ENCODE measurements around the gene OMP.

Gene OMP

DNA sequence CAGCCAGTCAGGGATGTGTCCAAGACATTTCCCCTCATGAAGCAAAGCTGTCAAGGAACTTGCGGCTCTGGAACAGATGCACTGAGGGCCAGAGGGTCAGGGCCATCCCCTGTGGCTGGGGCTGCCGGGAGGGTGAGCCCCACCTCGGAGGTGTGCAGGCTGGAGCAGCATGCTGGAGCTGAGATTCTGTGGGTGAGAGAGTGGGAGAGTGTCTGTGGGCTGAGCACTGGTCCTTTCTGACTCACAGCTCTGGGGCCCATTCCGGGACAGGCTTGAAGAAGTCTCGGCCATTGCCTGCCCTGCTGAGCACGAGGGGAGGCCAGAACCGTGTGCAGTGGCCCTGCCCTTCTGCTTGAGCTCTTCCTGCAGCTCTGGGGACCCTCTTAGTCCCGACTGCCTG, 2.1 kb downstream of the OMP start:
- DNase-seq (ENCODE audit: low spot score), result no peak

DNA sequence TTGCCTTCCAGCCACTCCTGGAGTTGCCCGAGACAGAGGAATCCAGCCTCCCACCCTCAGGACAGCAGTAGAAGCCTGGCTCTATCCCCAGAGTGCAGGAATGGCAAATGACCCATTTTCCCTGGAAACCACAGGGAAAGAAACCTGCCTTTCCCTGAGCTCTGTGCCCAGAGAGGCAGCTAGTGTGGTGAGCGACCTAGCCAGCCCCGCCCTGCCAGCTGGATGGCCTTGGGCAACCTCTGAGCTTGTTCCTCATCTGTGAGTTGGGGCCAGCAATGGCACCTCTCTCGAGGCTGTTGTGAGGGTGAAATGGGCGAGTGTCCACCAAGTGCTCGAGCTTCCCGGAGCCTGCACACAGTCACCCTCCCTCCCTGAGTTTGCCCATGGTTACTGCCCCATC, 3.7 kb downstream of the OMP start:
- DNase-seq (ENCODE audit: low spot score), result peak; percentile 57

DNA sequence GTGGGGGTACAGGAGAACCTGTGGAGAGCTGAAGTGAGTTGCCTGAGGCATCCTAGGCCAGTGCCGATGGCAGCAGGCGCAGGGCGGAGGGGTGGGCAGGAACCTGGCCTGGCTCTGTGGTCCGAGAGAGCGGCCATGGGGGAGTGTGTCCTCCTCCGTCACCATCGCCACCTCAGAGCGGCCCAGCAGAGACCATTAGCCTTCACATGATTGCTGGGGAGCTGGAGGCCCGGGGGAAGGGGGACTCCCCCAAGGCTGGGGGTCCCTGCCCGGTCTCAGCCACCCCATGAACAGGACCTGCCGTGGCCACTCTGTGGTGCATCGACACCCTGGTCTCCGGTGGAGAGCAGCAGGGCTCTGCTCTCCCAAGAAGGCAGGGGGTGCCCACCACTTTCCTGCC, 4.1 kb downstream of the OMP start:
- no peak for DNase-seq (ENCODE audit: low spot score)

DNA sequence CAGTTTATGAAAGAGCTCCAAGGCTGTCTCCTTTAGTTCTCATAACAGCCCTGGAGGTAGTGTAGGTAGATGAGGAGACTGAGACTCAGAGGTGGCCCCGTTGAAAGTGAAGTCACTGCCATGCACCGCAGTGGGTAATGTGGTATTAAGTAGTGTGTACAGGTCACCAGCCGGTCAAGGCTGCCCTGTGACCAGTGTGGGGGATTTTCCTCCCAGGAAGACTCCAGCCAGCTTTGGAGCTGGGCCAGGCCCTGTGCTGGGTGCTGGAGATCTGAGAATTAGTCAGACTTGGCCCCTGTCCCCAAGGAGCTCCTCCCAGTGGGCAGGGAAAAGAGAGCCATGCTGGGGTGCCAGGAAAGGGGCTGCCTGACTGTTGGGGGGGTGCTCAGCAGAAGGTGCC, 5.3 kb downstream of the OMP start:
- DNase-seq (ENCODE audit: low spot score), result no peak

DNA sequence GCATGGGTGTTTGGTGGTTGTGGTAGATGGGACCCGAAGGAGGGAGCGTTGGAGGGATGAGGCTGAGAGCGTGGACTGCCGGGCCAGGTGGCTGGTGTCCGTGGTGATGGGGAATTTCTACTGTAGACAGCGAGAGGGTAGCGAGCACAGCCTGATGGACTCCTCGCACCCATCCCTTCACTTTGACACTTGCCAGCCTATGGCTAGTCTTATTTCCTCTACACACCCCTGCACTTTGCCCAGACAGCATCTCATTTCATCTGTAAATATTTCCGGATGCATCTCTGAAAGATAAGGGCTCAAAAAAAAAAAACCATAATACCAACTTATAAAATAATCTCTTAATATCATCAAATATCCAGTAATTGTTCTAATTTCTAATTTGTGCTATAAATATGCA, 5.8 kb downstream of the OMP start:
- no peak for DNase-seq (ENCODE audit: low spot score)

DNA sequence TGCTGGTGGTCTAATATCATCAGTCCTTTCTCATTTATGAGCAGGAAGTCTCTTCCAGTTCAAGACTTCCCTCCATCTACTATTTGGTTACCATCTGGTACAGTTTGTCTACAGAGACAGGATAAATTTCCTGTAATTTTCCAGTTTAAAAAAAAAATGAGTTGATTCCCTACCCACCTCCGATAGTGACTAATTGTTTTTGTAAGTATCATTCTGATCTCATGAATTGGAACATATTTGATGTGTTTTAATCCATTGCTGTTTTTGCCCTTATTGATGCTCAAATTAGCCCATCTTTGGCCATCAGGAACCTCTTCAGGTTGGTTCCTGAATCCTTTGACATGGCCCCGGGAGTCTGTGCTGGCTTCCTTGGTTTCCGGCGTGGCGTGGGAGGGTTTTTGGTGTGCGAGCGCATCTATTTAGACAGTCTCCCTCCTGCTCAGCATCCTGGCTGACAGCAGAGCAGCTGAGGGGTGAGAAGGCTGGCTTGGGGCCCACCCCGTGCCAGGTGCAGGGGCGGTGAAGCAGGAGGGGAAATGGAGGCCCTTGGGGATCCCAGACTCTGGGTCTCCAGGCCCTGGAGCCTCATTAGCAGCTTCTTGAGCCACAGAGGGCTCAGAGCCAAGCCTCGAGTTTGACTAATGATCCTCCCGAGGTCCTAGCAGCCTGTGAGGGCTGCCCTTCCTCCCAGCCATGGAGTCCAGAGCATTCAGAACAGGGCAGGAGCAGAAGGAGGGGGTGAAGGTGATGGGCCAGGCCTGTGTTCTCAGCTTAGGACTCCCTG, 6.8 kb downstream of the OMP start:
- peak; percentile 35 for DNase-seq (ENCODE audit: low spot score)

DNA sequence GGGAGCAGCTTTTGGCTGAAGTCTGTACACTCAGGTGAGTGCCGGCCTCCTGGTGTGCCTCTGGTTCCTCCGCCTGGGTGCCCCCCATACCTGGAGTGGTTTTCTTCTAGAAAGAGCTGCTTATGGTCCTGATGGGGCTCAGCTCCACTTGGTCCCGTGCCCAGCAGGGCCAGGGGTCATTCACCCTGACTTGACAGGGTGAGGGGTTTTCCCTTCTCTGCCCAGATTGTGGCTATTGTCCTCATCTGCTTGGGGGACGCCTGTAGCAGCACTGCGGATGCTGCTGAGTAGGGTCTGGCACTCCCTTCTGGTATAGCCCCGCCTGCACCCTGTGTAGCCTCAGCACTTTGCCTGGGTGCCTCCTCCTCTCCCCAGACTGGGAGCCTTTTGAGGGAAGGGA, 8.2 kb downstream of the OMP start:
- DNase-seq (ENCODE audit: low spot score), result no peak

DNA sequence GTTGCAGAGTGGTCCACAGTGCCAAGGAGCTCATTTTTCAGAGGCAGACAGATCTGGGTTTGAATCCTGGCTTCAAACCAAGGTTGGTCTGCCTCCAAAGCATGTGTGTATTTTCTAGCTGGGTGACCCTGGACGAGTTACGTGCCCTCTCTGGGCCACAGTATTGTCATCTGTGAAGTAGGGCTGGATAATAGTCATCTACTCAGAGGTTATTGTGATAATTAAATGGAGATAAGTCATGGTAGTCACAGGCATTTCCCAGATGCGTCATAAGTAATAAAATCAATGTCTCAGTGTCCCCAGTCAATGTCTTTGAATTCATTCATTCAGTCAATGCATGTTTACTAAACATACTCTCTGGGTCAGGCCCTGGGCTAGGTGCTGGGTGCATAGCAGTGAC, 8.6 kb downstream of the OMP start:
- DNase-seq (ENCODE audit: low spot score), result no peak

DNA sequence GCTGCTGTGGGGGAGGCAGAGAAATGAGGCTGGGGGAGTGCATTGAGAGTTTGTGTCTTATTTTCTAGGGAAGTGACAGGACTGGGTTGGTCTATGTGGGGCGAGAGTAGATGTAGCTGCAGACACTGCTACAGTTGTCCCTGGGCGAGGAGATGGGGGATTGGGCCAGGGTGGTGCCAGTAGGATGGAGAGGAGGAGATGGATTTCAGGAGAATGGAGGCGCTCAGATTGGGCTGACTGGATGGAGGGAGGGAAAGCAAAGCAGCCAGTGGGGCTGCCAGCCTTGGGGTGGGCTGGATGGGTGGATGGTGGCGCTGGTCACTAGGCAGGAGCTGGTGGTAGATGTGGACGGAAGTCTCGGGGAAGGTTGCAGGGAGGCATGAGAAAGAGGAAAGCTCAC, 9.3 kb downstream of the OMP start:
- DNase-seq (ENCODE audit: low spot score), result no peak

DNA sequence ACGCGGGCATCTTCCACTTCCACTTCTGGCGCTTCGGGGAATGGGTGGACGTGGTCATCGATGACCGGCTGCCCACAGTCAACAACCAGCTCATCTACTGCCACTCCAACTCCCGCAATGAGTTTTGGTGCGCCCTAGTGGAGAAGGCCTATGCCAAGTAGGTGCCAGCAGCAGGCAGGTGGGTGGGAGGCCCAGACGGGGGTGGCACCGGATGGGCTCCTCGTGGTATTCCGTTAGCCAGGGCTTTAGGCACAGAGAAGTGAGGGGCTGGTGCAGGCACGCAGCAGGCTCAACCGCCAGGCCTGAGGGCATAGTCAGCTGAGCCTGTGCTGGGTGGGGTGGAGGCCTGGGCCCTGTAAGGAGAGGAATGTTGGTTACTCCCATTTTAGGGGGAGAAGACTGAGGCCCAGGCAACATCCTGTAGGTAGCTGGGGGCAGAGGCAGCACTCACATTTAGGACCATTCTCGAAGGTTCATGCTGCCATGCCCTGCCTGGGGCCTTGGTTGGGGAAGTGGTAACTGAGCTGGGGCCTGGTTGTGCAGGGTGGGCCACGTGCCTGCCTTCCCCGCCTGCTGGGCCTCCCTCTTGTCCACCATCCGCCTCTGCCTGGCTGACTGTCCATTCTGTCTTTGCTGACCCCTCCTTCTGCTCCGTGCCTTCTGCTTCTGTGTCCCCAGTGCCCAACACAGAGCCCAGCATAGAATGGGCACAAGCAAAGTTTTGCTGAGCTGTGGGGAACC, 10.2 kb downstream of the OMP start:
- no peak for DNase-seq (ENCODE audit: low spot score)

DNA sequence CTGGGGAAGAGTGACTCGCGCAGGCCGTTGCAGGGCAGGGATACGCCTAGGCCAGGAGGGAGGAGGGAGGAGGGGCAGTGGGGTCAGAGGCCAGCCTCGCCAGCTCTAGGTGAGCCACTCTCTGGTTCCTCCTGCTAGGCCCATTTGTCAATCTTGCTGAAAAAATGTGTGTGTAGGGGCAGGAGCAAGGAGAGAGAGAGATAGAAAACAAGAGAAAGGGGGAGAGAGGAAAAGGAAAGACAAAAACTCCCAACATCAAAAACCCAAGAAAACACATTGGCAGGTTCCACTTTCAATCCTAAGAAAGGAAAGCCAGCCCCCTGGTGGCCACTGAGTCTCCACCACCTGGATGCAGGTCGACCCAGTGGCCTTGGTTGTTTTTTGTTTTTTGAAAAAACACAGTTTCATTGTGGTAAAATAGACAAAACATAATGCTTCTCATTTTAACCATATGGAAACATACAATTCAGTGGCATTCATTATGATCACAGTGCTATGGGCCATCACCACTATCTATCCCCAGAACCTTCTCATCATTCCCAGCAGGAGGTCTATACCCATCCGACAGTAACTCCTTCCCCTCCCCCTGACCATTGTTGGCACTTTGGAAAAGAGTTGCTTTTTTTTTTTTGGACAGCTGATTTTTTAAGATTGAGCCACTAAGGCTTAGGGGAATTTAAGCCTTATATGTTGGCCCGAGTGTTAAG, 10.9 kb downstream of the OMP start:
- no peak for DNase-seq (ENCODE audit: low spot score)

DNA sequence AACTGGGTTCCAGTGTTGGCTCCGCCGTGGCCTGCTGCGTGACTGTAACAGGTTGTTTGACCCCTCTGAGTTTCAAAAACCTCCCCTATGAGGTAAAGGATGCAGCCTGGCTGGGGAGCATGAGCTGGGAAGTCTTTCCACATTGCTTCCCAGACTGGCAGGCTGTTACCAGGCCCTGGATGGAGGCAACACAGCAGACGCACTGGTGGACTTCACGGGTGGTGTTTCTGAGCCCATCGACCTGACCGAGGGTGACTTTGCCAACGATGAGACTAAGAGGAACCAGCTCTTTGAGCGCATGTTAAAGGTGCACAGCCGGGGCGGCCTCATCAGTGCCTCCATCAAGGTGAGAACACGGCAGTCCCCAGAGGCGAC, 11.4 kb downstream of the OMP start:
- no peak for DNase-seq (ENCODE audit: low spot score)

DNA sequence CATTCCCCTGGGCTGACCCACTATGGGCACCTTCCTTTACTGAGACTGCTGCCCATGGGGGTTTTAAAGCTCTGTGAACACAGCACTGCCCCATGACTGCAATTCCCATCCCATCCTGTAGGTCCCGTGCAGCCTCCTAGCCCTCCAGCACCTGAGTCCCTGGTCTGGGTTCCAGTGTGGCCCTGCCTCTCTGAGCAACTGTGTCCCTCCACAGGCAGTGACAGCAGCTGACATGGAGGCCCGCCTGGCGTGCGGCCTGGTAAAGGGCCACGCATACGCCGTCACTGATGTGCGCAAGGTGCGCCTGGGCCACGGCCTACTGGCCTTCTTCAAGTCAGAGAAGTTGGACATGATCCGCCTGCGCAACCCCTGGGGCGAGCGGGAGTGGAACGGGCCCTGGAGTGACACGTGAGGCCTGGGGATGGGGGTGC, 12.6 kb downstream of the OMP start:
- no peak for DNase-seq (ENCODE audit: low spot score)

DNA sequence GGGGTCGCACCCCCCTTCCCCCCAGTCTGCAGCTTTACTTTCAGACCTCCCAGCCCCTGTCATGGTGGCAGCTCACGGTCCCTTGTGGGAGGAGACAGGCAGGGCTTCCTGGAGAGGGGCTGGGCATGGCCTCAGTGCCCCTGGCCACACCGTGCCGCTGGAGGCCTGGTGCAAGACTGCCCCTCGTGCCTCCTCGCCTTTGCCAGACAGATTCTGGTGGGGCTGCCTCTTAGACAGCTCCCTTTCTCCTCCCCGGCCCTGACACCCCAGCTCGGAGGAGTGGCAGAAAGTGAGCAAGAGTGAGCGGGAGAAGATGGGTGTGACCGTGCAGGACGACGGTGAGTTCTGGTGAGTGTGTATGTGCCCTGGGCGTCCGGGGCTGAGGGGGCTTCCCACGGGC, 13.3 kb downstream of the OMP start:
- DNase-seq (ENCODE audit: low spot score), result no peak

DNA sequence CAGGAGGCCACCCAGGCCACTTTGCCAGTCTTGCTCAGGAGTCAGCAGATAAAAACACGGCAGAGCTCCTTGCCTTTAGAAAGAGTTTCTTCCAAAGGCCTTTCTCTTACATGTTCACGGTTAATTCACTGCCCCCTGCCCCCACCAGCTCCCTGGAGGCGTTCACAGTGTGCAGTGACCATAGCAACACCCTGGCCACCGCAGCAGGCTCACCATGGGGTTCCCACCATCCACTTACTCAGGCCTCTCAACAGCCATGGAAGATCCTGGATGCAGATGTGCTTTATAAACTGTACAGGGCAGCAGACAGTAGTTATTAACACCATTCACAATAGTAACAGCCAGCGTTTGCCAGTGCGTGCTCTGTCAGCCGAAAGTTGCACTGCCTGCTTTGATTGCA, 14.9 kb downstream of the OMP start:
- no peak for DNase-seq (ENCODE audit: low spot score)

DNA sequence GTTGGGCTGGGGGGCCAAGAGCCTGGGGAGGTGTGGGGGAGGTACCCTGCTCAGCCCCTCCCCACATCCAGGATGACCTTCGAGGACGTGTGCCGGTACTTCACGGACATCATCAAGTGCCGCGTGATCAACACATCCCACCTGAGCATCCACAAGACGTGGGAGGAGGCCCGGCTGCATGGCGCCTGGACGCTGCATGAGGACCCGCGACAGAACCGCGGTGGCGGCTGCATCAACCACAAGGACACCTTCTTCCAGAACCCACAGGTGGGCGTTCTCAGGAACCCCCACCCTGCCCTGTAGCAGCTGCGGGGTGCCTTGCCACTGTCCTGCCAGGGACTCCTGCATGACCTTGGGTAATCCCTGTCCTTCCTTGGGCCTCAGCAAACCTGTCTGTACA, 15.4 kb downstream of the OMP start:
- no peak for DNase-seq (ENCODE audit: low spot score)

DNA sequence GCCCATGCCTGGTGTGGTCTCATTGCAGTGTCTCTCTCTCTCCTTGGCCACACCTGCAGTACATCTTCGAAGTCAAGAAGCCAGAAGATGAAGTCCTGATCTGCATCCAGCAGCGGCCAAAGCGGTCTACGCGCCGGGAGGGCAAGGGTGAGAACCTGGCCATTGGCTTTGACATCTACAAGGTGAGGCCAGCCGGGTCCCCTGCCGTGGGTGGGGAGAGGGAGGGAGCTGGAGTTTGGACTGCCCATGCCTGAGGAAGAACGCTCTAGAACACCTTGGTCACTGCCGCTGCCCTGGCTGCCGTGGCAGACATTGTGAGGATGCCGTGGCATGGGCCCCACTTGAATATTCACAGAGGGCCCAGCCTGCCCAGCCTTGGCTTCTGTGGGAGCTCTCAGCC, 16.3 kb downstream of the OMP start:
- DNase-seq (ENCODE audit: low spot score), result no peak

DNA sequence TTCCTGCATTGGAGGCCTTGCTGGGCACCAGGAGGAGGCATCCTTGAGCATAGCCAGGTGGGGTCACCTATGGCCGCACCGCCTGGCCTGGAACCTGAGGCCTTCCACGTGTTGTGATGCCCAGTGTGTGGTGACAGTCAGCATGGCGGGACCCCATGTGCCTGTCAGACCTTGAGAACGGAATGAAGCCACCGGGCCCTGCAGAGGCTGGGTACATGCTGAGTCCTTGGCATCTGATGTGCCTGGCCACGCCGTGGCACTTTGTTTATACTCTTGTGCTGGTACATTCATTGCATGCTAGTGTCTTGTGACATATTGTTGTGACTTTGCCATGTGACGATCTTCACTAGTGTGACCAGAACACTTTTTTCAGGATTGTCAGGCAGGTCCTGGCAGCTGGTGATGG, 16.9 kb downstream of the OMP start:
- DNase-seq (ENCODE audit: low spot score), result no peak

DNA sequence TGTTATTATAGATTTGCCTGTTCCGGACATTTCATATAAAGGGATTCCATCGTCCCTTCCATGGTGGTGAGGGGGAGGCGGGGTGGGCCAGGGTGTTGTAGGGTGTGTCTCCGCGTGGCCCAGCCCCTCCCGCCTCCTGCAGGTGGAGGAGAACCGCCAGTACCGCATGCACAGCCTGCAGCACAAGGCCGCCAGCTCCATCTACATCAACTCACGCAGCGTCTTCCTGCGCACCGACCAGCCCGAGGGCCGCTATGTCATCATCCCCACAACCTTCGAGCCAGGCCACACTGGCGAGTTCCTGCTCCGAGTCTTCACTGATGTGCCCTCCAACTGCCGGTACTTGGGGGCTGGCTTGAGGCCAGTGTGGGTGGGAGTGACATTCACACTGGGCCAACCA, 17.9 kb downstream of the OMP start:
- DNase-seq (ENCODE audit: low spot score), result no peak

DNA sequence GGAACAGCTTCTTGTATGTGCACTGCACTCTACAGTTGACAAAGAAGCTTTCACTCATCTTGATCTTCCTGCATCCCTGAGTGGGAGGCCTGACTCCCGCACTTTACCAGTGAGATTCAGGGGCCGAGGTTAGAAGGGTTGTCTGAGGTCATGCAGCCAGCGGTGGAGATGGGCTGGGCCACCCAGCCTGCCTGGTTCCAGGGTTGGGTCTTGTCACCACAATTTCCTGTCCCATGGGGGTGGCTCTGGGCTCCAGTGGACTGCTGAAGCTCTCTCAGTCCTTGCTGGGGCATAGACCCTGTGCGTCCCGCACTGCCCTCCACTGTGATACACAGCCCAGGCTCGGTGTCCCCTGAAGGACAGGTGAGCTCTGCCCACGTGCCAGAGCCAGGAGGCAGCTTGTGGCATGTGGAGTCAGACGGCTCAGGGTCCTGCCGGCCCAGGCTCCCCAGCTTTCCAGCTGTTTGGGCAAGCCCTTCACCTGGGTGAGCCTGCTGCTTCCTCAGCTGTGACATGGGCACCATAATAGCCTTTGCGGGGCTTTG, 18.5 kb downstream of the OMP start:
- no peak for DNase-seq (ENCODE audit: low spot score)

DNA sequence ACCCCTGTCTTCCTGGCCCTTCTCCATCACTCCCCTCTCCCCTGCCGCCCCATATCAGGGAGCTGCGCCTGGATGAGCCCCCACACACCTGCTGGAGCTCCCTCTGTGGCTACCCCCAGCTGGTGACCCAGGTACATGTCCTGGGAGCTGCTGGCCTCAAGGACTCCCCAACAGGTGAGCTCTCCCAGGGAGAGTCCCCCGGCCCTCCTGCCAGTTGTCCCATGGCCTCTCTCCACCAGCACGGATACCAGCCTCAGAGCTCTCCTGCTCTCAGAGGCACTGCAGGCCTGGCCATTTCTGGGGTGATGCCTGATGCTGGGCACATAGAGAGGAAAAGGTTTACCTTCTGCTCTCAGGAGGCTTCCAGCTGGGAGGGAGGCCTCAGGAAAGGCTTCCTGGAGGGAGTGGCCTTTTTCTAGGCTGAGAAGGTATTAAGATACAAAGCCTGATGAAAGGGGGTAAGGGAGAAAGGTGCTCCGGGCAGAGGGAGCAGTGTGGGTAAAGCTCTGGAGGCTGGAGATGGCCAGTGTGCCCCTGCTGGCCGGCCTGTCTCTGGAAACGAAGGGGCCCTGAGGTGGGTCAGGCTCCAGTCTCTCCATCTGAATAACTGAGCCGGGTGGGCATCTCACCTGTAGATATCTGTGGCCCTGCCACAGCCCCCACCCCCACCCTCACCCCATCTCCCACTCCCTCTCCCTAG, 19.4 kb downstream of the OMP start:
- no peak for DNase-seq (ENCODE audit: low spot score)

DNA sequence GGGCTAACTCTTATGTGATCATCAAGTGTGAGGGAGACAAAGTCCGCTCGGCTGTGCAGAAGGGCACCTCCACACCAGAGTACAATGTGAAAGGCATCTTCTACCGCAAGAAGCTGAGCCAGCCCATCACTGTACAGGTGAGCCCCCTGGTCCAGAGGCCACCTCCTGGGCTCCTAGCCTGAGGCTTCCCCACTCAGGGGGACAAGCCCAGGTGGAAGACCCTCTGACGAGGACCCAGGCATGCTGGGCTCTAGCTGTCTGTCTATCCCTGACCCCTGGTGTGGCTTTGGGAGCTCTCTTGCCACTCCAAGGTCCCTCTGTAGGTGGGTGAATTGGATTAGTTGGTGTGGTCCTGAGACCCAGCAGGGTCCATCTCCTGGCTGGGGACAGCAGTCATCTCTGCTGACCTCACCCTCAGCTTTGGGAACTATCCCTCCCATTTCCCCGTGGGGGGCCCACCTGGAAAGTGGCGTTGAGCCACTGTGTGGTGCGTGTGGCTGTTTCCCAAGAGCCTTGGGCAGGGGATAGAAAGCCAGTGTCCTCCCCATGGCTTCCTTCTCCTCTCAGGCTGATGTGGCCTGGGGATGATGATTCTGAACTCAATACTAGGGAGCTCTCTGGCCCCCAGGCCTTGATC, 20.1 kb downstream of the OMP start:
- no peak for DNase-seq (ENCODE audit: low spot score)

Measured in Ammon's horn (tissue), 1 donor.